CD4-positive, alpha-beta T cell treated with Interleukin-1 beta for 1 hour (primary cell): ENCODE measurements around the gene PDCD2L.

Experiments used
- DNase-seq, 2 donors: peaks; one replicate each; pipeline ENCODE4 v3.0.0-alpha.2; 2020 to 2022

The PDCD2L gene

GRCh38 chr19:34474233-34474989 is 70.2 kb downstream of the PDCD2L start:
- no peak for DNase-seq

GRCh38 chr19:34475026-34475974 is 71.1 kb downstream of the PDCD2L start:
- DNase-seq: no peak
